Stimulated activated CD4-positive, alpha-beta T cell treated with anti-CD3 and anti-CD28 coated beads, Interleukin-2, amount 100 ng/mL, for 4 hours (primary cell): ENCODE results near the gene RPL34.
"Not testable (repeated sequence)": the region's sequence is repeated elsewhere in the genome, so short reads cannot be mapped to it uniquely, and the experiment has no call there.

ENCODE experiments used
- DNase-seq: peaks from one replicate; pipeline ENCODE4 v3.0.0-alpha.2; 2020; ENCODE audit warnings: low read depth

RPL34 gene

DNA sequence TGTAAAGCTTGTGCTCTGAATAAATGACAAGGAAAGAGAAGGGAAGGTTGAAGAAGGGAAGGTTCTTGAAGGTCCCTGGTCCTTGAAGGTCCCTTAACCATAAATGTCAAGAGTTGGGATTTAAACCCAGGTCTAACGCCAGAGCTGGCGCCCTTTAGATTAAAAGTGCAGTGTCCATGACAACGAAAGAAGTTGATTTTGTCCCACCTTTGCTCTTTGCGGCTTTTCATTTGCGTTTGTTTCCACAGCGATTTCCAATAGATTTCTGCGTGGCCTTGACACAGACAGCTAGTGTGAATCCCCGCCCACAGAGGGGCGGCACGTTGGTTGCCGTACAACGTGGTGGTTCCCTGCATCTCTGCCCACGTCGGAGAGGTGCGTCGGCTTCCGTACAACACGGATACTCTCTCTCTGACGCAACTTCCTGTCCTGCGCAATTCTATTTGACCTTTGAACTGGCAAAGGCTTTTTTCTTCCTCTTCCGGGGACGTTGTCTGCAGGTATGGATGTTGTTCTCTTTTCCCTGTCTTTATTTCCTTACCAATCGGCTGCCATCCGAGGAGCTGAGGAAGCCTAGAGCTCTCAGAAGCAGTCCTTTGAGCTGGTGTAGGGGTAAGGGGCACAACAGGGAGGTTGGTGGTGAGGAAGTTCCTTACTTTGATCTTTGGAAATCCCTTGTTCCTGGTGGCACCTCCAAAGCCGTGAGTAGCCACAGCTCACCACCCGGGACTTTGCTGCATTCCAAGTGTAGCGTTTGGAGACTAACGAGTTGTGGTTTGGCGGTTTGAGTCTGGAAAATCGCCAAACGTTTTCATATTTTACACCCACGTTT is at the start of gene RPL34:
TSS of gene RPL34 (plus strand) at position 476 of the 832 bp plus-strand sequence. CDS start 1,384 bp downstream, outside the sequence.
- peak; percentile 98 for DNase-seq

DNA sequence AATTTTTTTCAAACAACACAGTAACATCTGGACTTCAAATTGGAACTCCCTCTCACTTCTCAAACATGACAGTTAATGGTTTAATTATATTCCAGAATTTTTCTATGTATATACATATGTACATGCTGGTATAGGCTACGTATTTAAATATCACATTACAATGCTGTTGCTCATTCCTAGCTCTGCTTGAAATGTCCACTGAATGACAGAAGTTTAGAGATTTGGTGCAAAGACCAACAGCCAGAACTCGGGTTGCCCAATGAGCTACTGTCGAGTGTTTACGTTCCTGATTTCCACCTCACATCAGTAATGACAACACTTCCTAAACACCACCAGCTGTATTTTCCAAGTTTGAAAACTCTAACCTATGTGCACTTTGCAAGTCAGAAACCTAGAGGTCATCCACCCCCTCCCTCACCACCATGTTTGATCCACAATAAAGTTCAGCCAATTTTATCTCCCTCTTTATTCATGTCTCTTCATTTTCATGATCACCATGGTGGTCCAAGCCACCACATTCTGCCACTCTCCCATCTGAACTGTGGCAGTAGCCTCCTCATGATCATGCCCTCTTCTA is 49.3 kb upstream of the RPL34 start:
- no peak for DNase-seq

DNA sequence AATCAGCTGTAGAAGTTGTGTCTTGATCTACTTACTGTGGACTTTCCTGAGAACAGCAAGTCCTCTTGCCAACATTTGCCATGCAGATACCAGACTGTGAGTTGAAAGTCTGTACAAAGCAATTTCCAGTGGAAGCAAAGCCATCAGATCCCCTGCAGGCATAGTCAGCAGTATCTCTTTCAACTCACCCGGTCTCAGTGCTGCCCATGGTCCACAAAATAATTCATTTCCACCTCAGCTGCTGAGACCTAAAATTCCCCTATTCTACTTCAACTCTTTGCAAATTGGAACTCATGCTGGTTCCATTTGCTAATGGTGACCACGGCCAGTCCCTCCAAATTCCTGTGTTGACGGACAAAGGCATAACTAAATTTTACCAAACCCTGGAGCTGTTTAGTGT is 46.0 kb upstream of the RPL34 start:
- DNase-seq = no peak

DNA sequence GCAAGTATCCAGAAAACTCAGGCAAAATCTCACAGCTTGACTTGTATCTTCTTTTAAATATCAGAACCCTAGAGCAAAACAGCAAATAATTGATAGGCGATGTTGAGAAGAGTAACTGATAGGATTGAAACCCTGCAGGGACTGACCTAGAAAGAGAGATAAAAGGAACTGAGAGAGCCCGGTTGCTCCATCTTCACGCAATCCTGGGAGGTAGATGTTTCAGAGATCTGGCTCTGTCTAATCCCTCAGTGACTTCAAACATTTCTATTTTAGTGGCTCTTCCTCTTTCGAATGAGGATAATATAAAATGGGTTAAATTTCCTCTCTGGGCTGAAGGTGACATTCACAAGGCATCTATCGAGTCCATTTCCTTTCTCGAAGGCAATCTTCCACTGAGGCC is 39.3 kb upstream of the RPL34 start:
- DNase-seq = no peak

DNA sequence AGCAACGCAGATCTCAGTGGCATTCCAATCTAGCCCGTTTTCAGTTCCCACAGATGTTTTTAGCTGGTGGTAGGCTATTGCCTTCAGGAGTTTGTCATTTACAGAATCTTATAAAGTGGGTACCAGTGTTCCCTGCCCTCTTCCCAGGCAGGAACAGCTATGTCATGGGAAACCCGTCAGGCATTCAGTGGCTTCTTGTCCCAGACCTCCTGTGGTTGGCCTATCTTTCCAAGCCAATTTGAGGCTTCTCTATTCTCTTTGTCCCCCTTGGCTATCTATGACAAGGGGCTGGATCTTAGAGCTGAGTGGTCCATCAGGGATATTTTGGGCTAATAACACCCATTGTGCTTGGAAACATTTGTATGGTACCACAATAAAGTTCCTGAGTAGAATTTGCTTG is 33.6 kb upstream of the RPL34 start:
- DNase-seq = no peak

DNA sequence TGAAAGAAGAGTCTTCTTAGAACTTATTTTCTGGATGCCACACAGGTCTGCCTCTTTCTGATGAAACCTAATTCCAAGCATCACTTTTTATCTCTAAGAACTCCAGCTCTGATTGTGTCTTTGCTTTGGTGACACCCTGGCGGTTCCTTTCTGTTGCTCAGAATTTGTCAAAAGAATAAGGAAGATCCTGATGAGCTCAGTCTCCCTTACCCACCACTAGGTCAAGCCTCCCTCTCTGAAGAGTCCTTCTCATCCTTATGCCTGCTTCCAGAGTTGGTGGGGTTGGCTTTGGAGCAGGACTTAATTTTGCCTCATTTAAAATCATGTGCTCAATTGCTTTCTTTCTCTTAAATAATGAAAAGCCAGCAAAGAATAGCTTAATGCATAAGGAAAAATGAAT is 31.5 kb upstream of the RPL34 start:
- no peak for DNase-seq

DNA sequence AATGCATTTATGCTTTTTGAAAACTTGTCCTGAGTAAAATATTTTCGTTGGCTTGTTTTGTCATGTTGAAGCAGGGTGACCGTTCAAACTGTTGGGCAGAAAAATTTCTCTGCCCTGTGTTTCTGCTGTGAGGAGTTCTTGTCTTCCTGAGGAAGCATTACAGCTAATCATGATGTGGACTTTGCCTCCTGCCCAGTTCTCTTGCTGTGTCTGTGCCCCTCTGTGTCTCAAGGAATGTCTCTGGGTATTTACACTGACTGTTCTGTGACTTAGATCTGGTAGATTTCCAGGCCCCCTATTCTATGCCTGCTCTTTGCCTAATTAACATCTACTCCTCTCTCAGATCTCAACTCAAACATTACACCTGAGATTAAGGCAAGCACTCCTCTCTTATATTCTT is 30.4 kb upstream of the RPL34 start:
- no peak for DNase-seq

DNA sequence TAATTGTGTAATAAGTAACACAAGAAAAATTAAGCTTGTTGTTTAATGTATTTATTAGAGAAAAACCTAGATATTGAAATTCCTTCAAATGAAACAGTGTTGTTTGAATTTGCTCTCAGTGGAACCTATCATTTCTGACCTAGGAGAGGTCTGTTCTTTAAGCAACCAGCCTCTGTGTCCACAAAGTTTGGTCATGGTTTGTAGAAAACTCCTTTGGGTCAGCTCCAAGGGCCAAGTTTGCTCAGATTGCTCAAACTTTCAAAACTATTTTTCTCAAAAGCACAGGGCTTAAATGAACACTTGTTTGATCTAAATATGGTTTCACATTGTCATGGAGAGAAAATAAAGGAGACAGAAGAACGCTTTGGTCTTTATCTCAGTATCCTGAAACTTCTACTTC is 29.6 kb upstream of the RPL34 start:
- DNase-seq = no peak

DNA sequence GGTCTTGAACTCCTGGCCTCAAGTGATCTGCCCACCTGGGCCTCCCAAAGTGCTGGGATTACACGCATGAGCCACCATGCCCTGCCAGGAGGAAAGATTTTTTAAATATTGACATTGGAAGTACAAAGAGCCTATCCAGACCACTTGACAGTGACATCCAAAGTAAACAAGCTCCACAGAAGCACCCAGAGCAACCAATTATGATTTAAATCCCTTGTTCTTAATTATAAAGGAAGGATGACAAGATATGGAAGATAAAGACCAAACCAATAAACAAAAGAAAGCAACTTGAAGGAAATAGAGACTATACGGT is 27.7 kb upstream of the RPL34 start:
- DNase-seq = no peak

DNA sequence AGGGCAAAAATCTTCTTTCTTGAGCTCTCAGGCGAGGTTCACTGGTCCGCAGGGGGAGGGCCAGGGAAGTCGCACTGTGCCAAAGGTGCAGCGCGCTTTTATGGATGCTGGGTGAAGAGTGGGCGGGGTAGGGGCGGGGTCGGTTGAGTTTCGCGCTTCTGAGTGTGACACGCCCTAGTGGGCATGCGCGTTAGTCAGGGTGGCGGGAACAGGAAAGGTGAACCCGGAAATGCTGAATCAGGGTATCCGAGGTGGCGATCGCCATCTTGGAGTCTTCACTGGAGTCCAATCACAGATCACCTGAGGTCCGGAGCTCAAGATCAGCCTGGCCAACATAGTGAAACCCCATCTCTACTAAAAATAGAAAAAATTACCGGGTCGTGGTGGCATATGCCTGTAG is 26.1 kb upstream of the RPL34 start:
- not testable (repeated sequence) for DNase-seq

DNA sequence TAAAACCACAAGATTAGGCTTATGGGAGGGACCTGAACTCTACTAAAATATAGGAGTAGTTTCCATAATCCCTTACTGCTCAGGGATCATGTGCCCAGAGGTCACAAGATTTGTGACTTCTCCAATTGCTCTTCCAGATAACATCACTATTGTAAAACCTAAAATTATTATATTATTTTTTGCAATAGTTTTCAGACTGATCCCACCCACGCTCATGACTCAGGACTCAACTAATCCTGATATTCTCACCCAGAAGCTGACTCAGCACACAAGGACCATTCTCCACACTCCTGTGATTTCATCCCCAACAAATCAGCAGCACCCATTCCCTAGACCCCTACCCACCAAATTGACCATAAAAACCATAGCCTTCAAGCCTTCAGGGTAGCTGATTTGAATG is 24.0 kb upstream of the RPL34 start:
- DNase-seq = no peak

DNA sequence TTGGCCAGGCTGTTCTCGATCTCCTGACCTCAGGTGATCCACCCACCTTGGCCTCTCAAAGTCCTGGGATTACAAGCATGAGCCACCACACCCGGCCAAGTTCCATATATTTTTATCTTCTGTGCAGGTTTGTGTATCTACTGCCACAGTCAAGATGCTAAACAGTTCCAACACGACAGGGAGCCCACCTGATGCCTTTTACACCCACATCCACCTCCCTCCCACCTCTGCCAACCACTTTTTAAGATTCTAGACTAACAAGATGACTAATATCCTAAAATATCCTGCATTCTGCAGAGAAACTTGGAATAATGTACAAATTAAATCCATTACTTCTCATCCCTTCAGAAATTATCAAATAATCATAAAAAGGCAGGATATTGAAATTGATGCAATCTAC is 19.3 kb upstream of the RPL34 start:
- DNase-seq = no peak

DNA sequence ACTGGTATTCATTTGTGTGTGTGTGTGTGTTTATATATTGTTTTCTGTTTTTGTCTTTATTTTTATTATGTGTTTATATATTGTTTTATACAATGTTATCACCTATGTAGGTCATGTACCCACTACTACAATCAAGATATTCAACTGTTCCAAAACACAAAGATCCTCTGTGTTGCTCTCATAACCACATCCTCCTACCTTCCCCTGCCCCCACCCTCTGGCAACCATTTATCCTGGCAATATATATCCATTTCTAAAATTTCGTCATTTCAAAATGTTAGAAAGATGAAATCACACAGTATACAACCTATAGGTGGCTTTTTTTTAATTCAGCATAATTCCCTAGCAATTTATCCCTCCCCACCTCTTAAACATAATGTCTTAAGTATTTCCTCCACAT is 18.8 kb upstream of the RPL34 start:
- no peak for DNase-seq

DNA sequence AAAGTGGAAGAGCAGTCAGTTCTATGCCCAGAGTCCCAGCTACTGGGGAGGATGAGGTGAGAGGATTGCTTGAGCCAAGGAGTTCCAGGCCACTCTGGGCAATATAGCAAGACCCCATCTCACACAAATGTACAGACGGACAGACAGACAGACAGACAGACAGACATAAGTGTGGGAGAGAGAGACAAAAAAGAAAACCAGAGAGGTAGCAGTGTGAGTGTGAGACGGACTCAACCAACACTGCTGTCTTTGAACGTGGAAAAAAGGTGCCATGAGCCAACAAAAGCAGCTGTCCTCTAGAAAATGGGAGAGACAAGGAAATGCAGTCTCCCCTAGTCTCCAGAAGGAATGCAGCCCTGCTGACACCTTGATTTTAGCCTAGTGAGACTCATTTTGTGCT is 18.2 kb upstream of the RPL34 start:
- no peak for DNase-seq

DNA sequence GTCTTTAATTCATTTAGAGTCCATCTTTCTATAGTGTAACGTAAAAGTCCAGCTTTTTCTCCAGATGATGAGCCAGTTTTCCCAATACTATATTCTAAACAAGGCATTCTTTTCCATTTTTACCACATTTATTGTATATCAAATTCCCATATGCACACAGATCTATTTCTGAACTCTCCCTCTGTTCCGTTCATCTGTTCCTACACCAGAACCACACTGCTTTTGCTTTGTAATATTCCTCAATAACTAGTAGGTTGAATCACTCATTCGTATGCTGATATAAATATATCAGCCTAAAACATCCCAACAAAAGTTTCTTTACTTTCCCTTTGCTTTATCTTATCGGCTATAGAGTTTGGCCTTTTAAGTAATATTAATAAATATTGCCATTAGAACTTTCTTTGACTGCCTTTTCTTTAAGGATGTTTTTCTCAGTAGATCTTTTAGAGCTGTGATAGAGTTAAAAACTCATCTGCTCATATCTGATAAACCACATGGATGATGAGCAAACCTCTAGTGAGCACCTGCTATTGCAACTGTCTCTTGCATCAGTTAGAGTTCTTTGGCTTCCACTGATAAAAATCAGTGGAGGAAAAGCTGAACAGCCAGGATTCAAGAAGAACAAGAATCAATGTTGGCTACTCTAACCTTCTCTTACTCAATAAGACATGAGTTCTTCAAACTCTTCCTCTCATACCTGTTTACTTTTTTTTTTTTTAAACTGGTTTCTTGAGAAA is 13.1 kb upstream of the RPL34 start:
- no peak for DNase-seq

DNA sequence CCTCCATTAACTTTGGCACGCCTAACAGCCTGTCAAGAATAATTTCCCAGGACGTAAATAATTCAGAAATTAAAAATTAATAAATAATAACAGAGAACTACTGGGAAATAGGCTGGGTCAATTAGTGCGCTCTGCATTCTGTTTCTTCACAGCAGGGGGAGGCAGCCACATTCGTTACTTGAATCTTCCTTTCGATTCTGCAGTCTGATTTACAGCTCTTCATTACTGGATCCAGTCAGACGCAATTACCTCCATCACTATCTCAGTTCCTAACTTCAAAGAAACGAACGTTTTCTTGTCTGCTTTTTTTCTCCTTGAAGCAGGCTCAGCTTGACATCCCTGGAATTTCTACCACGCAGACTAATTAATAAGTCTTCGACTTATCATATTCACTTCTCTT is 9.0 kb upstream of the RPL34 start:
- no peak for DNase-seq

DNA sequence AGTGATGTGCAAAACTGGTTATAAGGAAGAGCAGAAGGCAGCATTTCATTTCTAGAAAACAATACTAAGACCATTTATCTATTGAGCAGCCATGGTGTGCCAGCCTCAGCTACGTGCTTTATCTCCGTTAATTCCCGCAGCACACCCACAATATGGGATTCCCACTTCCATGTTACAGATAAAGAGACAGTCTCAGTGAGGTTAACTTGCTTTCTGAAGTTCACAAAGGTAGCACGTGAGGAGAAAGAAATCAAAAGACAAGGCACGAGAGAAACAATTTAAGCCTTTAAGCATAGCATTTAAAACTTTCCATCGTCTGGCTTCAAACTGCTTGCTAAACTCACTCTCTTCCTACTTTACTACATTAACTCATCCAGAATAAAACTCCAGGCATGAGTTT is 8.0 kb upstream of the RPL34 start:
- no peak for DNase-seq

DNA sequence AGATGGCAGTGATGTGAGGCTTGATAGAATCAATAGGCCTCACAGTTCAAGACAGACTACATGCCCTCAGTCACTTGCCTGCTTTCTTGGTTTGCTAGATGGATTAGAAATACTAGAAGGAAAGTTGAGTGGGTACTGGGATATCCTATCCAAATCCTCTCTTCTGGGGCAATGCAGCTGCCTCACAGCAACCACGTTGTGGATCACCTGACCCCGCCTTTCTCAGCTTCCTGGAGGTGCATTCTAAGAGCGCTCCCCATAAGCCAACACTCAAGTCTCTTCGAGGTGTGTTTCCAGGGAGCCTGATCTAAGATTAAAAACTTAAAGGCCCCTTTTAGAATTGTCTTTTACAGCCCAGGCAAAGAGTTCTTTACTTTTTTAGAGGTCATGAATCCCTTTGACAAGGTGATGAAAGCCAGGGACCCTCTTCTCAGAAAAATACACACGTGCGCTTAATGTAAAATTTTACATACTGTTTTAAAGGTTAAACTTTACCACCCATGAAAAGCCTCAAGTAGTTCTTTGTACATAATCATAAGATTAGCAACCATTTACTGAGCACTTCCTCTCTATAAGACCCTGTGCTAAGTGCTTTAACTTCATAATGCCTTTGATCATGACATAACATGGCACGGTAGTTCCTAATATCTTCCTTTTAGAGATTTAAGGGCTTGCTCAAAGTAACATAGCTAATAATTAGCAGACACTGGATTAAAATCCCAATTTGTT is 840 bp upstream of the RPL34 start:
- DNase-seq = peak; percentile 23

DNA sequence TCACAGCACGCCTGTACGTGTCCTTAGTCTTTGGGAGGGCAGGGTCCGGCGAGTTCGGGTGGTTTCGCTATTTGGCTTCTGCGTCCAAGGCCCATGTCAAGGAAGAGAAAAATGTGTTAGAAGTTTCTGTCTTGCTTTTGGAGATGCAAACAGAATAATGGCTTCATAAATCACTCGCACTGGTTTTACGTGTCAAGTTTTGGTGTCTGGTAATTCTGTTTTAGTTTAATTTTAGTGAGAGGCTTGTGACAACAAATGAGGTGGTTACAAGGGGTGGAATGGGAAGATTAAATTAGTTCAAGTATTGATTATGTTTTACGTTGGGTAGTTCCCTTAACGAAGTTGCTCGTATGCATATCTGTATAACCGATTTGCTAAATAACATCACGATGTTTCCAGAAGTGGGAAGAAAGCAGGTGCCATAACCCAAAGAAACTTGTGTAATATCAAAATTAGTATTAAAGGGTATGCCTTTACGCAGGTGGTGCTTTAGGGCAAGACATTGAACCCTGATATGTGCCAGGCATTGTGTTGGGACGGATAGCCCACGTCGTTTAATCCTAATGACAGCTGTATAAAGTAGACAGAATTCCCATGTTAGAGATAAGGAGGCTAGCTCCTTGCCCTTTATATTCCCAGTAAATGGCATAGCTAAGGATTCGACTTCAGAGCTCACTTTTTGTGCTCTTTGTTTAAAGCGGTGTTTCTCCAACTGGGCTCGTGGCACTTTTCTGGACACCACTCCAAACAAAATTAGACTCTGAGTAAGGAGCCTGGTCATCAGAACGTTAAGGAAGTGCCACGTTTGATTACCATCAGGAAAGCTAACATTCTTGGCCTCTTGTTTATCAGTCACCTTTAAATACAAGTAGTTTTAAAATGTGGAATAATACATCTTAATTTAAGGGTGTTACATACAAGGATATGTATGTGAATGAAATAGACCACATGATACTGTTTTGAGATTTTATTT is 843 bp downstream of the RPL34 start:
- DNase-seq = no peak

DNA sequence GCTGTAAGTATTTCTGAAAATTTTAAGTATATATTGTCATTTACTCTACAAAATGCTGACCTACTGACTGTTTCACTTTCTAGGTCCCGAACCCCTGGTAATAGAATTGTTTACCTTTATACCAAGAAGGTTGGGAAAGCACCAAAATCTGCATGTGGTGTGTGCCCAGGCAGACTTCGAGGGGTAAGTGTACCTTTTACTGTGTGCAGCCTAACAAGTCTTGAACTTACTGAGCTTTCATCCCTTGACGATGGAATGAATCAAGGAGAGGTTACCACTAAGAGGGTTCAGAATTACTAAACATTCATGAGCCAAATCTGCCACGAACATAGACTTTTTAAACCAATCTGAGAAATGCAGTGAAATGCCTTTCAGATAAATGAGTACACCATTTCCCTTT is 1.6 kb downstream of the RPL34 start:
- no peak for DNase-seq

DNA sequence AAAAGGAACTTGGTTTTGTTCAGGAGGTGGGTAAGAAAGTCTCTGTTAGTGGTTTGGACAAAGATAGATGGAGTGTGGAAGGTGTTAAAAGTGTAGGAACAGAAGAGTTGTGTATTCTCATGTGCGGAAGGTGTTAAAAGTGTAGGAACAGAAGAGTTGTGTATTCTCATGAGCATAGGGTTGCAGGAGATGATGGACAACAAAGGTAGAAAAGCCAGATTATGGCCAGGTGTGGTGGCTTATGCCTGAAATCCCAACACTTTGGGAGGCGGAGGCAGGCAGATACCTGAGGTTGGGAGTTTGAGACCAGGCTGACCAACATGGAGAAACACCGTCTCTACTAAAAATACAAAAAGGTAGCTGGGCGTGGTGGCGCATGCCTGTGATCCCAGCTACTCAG is 2.5 kb downstream of the RPL34 start:
- no peak for DNase-seq
